ENCODE results near the gene MPP1.

DNA sequence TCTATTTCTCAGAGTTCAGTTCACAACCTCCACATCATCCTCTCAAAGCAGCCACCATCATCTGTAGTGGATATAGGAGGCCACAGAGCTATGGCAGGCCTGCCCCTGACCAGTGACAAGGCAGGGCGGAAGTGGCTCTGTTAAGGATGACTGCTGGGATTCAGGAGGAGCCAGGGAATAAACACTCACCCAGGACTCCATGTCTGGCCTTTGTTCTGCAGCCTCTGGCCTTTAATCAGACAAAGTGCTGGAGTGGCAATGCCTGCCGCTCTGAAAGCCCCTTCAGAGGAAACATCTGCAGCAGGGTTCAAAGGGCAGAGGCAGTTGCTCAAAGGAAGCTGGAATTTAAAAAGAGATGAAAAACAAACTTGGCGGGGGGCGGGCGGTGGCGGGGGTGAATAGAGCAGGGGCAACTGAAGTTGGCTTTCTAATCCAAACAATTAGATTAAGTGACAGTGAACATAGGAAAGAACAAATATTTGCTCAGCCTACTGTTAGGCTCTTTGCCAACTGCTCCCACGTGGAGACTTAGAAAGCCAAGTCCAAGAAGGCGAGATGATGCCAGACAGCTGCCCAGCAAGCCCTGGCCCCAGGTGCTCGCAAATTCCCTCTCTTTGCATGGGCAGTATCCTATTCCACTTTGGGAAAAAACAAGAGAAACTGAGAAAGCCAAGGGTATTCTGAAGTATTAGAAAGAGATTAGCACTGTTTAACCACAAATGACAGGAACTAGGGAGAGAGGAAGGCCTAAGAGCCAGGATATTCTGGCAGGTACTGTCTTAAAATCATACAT is 5.5 kb downstream of the MPP1 start:
- TF ChIP-seq, protein P1, sequence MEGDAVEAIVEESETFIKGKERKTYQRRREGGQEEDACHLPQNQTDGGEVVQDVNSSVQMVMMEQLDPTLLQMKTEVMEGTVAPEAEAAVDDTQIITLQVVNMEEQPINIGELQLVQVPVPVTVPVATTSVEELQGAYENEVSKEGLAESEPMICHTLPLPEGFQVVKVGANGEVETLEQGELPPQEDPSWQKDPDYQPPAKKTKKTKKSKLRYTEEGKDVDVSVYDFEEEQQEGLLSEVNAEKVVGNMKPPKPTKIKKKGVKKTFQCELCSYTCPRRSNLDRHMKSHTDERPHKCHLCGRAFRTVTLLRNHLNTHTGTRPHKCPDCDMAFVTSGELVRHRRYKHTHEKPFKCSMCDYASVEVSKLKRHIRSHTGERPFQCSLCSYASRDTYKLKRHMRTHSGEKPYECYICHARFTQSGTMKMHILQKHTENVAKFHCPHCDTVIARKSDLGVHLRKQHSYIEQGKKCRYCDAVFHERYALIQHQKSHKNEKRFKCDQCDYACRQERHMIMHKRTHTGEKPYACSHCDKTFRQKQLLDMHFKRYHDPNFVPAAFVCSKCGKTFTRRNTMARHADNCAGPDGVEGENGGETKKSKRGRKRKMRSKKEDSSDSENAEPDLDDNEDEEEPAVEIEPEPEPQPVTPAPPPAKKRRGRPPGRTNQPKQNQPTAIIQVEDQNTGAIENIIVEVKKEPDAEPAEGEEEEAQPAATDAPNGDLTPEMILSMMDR (IDR thresholded peaks at IDR 0.05) = no peak
- TF ChIP-seq POLR2A (IDR thresholded peaks at IDR 0.05) (no peak), POLR2AphosphoS5 (IDR thresholded peaks at IDR 0.05) (no peak)

All from gastroesophageal sphincter (tissue), 3 donors.